Natural killer cell treated with Interleukin-12 subunit alpha and Interleukin-12 subunit beta and Interleukin-15 and Interleukin-18, amount 100 ng/mL, for 72 hours (primary cell): ENCODE measurements around the gene MRM1. TPM values are rescaled to one million over a fixed set of nuclear protein-coding genes. Genes with fewer than 3 reads are reported as not detected.

Source experiments
- ATAC-seq, 2 donors: fragments of 150-1000 bp; cut with Tn5 transposase in 1 of 2; sonication (Bioruptor Pico), chemical (Tn5 transposase) in 1 of 2; 2 replicates each; pipeline ENCODE4 v1.10.0; 2021
- DNase-seq: peaks from one replicate; pipeline ENCODE4 v3.0.0; 2022; ENCODE audit warnings: low spot score
- H3K27ac Mint-ChIP-seq, 2 donors: 1 replicate in 1 of 2; 2 replicates in 1 of 2; pipeline ENCODE4 v1.8.0; 2022; ENCODE audit warnings: mixed read lengths in 2 of 2, mild to moderate bottlenecking in 1 of 2, moderate library complexity in 1 of 2
- H3K27me3 Mint-ChIP-seq, 2 donors: 1 replicate in 1 of 2; 2 replicates in 1 of 2; pipeline ENCODE4 v1.8.0; 2022; ENCODE audit warnings: mixed read lengths in 2 of 2
- H3K36me3 Mint-ChIP-seq: one replicate; pipeline ENCODE4 v1.8.0; 2022; ENCODE audit warnings: mixed read lengths
- H3K4me1 Mint-ChIP-seq, 2 donors: 1 replicate in 1 of 2; 2 replicates in 1 of 2; pipeline ENCODE4 v1.8.0; 2022; ENCODE audit warnings: low read depth in 2 of 2, mixed read lengths in 2 of 2, mild to moderate bottlenecking in 1 of 2
- H3K4me3 Mint-ChIP-seq: one replicate; pipeline ENCODE4 v1.8.0; 2022; ENCODE audit warnings: mixed read lengths
- H3K9me3 Mint-ChIP-seq: 2 replicates; pipeline ENCODE4 v1.8.0; 2022; ENCODE audit warnings: mixed read lengths
- total RNA-seq, 2 donors: library from RNA; stranded (reverse); gene quantifications; one replicate each; pipeline ENCODE4 v1.2.3, GENCODE V29; 2022

The MRM1 gene
- total RNA-seq, 2 donors from 2014 or later = 10.5 to 22.6 TPM

DNA sequence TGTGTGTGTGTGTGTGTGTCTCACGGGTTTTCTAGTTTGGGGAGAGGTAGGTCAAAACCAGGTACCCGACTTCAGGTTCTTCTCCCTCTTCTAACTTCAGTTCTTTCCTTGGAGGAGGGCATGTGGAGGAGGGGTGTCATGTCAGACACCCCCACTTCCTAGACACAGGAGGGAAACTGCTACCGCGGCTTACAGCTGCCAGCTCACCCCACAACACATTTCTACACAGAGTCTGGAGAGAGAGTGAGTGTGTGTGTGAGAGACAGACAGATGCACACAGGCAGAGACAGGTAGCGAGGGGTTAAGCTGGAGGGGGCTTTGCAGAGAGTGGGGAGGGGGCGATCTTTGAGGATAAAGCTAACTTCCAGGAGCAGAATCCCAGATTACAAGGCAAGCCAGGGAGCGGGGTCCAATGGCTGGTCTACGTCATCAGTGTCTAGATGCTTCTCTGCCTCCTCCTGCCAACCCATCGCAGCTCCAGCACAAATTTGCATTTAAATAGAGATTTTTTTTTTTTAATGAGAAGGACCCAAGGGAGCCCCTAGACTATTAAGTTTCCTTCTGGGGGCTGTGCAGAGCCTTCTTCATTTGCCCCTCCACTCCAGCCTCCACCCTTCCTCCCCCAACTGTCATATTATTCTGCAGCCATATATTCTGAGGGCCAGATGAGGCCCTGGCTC lies 48.9 kb downstream of the MRM1 start:
- Mint-ChIP-seq H3K27ac (no peak overlapping the region), H3K9me3 (no peaks in the 10 kb centered on the region), H3K27me3 (peaks cover 44% of the 10 kb centered on the region in 2 donors), H3K36me3 (no peaks in the 10 kb centered on the region), H3K4me3 (no peak overlapping the region), H3K4me1 (no peaks in the 10 kb centered on the region)
- DNase-seq (no peak), ATAC-seq (no peak)

DNA sequence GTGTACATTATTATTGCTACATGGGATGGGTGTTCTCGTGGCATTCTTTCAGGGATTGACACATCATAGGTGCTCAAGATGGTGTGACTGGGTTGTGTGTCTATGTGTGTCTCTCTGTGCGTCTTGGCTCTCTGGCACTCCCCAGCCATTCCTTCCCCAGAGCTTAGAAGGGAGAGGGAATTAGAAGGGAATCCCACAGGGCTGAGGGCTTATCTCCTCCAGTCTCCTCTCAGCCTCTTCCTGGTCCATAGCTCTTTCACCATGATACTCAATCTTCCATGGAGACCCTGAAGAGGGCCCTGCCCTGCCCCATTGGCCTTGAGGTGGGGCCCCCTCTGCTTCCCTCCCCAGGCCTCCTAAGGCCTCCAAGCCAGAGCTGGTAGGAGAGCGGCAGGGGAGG lies 52.0 kb downstream of the MRM1 start:
- ATAC-seq (no peak), DNase-seq (no peak)
- peaks cover 32 to 38% of the 10 kb centered on the region in 2 donors for H3K27me3 Mint-ChIP-seq
- H3K9me3 Mint-ChIP-seq = no peaks in the 10 kb centered on the region
- no peak overlapping the region for H3K4me3 Mint-ChIP-seq
- peaks cover 0 to 5% of the 10 kb centered on the region in 2 donors for H3K4me1 Mint-ChIP-seq
- no peaks in the 10 kb centered on the region for H3K36me3 Mint-ChIP-seq
- H3K27ac Mint-ChIP-seq = no peak overlapping the region

DNA sequence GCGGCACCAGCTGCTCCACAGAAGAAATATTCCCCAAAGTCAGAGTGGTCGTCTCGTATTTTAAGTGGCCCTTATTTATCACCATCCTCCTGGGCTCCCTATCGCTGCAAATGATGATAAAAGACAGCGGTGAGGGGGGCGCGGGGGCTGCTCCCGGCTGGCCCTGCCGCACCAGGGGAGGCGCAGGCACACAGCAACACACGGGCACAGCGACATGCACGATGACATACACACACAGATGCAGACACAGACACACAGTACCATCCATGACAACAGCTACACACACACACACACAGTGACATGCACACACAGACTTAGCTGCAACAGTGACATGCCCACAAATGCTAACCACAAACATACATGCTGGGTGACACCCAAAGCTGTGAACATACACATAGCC lies 52.5 kb downstream of the MRM1 start:
- H3K27me3 Mint-ChIP-seq = peaks cover 32 to 36% of the 10 kb centered on the region in 2 donors
- peaks cover 0 to 5% of the 10 kb centered on the region in 2 donors for H3K4me1 Mint-ChIP-seq
- no peaks in the 10 kb centered on the region for H3K9me3 Mint-ChIP-seq
- H3K27ac Mint-ChIP-seq = no peak overlapping the region
- H3K36me3 Mint-ChIP-seq = no peaks in the 10 kb centered on the region
- ATAC-seq = peak in 1 of 2 donors; percentile 13
- DNase-seq = no peak
- no peak overlapping the region for H3K4me3 Mint-ChIP-seq

DNA sequence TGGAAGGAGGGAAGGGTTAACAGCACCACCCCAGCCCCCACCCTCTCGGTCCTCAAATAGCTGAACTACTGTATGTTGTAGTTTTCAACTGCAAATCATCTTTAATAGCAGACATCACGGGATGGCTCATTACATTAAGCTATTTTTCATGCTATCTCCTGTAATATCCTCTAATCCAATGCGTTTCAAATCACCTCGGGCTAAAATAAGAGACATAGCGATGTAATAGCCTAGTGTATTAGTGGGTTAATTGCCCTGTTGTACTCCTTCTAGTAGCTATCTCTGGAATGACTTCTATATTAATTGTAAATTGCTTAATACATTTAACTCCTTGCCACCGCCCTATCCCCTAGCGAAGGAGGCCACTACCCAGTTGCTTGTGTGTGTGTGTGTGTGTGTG lies 54.3 kb downstream of the MRM1 start:
- Mint-ChIP-seq H3K27me3 (peaks cover 30 to 32% of the 10 kb centered on the region in 2 donors), H3K4me3 (no peak overlapping the region), H3K36me3 (no peaks in the 10 kb centered on the region), H3K27ac (no peak overlapping the region), H3K4me1 (peaks cover 0 to 5% of the 10 kb centered on the region in 2 donors), H3K9me3 (no peaks in the 10 kb centered on the region)
- DNase-seq (no peak), ATAC-seq (no peak)

DNA sequence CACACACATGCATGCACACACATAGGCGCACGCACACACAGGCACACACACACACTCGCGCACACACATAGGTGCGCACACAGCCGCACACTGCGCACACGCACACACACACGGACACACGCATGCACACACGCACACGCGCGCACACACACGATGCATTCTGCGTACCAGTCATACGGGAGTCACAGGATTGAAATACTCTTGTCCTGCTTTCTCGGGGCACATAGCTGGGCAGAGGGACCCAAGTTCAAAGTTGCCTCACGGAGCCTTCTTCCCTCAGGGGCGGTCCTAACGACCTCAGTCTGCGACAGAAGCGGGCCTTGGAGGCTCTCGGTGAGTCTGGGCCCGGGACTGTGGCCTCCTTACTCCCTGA lies 56.0 kb downstream of the MRM1 start:
- no peak for ATAC-seq
- no peaks in the 10 kb centered on the region for H3K36me3 Mint-ChIP-seq
- H3K4me3 Mint-ChIP-seq = peak overlapping the region; percentile 17

DNA sequence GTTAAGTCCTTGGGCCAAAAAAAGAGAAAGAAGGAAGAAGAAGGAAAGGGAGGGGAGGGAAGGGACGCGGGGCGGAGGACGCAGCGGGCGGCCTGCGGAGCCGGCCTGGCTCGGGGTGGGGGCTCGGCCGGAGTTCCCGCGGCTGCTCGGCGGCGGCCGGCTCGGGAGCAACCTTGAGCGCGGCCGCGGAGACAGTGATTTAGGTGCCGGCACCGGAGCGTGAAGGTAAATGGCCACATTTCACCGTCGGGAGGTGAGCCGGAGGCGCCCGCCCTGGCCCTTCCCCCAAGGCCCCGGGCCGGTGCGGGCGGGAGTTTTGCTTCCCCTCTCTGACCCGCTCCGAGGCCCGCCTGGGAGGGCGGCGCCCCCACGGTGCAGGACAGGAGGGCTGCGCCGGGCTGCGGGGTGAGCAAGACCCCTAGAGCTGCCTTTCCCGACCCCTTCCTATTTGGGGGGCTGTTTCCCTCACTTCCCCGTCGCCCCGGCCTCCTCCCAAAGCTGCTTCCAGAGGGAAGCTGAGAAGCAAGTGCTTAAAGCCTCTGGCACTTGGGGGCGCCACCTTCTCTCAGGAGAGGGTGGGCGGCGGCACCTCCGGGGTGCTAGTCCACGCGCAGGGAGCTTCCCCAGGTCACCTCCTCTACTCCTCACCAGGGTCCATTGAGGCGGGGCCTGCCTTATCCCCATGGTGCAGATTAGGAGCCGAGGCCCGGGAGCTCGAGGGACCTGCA lies 56.5 kb downstream of the MRM1 start:
- Mint-ChIP-seq H3K4me3 (peak overlapping the region; percentile 17), H3K4me1 (peaks cover 0 to 5% of the 10 kb centered on the region in 2 donors), H3K9me3 (no peaks in the 10 kb centered on the region), H3K27ac (no peak overlapping the region), H3K36me3 (no peaks in the 10 kb centered on the region), H3K27me3 (peaks cover 16 to 25% of the 10 kb centered on the region in 2 donors)
- ATAC-seq (no peak), DNase-seq (no peak)

More for the DNA sequence above, 56.0 kb downstream of the MRM1 start:
- H3K27ac Mint-ChIP-seq = no peak overlapping the region
- no peak for DNase-seq
- no peaks in the 10 kb centered on the region for H3K9me3 Mint-ChIP-seq
- peaks cover 0 to 5% of the 10 kb centered on the region in 2 donors for H3K4me1 Mint-ChIP-seq
- H3K27me3 Mint-ChIP-seq = peaks cover 16 to 23% of the 10 kb centered on the region in 2 donors

Other genes with a start within 250 kb of the MRM1 start
- not detected for gene TBC1D3H, start 213.1 kb upstream of the MRM1 start, total RNA-seq
- 10 to 100 TPM; 36.8 to 38.1 TPM for gene ZNHIT3, start 114.9 kb upstream of the MRM1 start, total RNA-seq
- 100 to 1,000 TPM; 103 to 333 TPM for gene MYO19, start 66.7 kb upstream of the MRM1 start, total RNA-seq
- 10 to 100 TPM; 13.0 to 21.5 TPM for gene PIGW, start 66.6 kb upstream of the MRM1 start, total RNA-seq
- 100 to 1,000 TPM; 128 to 130 TPM for gene GGNBP2, start 56.7 kb upstream of the MRM1 start, total RNA-seq
- gene DHRS11, start 9.7 kb upstream of the MRM1 start, total RNA-seq = 10 to 100 TPM in 1 of 2 donors, 1 to 10 TPM in 1; 5.2 to 16.8 TPM